Measurements from ENCODE around the gene POU5F1.
"Not testable (repeated sequence)": the region's sequence is repeated elsewhere in the genome, so short reads cannot be mapped to it uniquely, and the experiment has no call there.

DNA sequence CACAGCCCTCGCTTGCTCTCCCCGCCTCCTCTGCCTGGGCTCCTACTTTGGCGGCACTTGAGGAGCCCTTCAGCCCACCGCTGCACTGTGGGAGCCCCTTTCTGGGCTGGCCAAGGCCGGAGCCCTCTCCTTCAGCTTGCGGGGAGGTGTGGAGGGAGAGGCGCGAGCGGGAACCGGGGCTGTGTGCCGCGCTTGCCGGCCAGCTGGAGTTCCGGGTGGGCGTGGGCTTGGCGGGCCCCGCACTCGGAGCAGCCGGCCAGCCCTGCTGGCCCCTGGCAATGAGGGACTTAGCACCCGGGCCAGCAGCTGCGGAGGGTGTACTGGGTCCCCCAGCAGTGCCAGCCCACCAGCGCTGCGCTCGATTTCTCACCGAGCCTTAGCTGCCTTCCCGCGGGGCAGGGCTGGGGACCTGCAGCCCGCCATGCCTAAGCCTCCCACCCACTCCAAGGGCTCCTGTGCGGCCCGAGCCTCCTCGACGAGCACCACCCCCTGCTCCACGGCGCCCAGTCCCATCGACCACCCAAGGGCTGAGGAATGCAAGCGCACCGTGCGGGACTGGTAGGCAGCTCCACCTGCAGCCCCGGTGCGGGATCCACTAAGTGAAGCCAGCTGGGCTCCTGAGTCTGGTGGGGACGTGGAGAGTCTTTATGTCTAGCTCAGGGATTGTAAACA is 25.0 kb upstream of the POU5F1 start:
- TF ChIP-seq CTCF (conservative IDR thresholded peaks at IDR 0.05; ENCODE audit: low read depth, low read length); EZH2 (IDR thresholded peaks at IDR 0.05; ENCODE audit: low read length, unreplicated experiment): not testable (repeated sequence)
